Thyroid gland (tissue), 4 donors: ENCODE results near the gene MZT2B. TPM values are rescaled to one million over a fixed set of nuclear protein-coding genes. Genes with fewer than 3 reads are reported as not detected.
"Not testable (repeated sequence)": the region's sequence is repeated elsewhere in the genome, so short reads cannot be mapped to it uniquely, and the experiment has no call there.

ENCODE experiments used
- DNase-seq, 2 donors: peaks; one replicate each; pipeline ENCODE4 v3.0.0-alpha.2; 2019
- H3K27ac ChIP-seq, 3 donors: fragments of 200-600 bp; sonication (generic); 1 replicate in 2 of 3; 2 replicates in 1 of 3; pipeline ENCODE4 v1.5.1; 2016 to 2019; ENCODE audit warnings: mild to moderate bottlenecking in 1 of 3, moderate library complexity in 1 of 3
- H3K27me3 ChIP-seq: fragments of 200-600 bp; sonication (generic); one replicate; pipeline ENCODE4 v1.5.1; 2019
- H3K36me3 ChIP-seq, 2 donors: fragments of 200-600 bp; sonication (generic); one replicate each; pipeline ENCODE4 v1.5.1; 2016 to 2019
- H3K4me1 ChIP-seq, 2 donors: fragments of 200-600 bp; sonication (generic); one replicate each; pipeline ENCODE4 v1.5.1; 2017 to 2019
- H3K4me3 ChIP-seq, 3 donors: fragments of 200-600 bp; sonication (generic); replicated peaks in 1 of 3; 1 replicate in 2 of 3; 2 replicates in 1 of 3; pipeline ENCODE4 v1.5.1; 2016; ENCODE audit warnings: mild to moderate bottlenecking in 1 of 3
- H3K9me3 ChIP-seq: fragments of 200-600 bp; sonication (generic); one replicate; pipeline ENCODE4 v1.5.1; 2017
- POLR2A ChIP-seq, 2 donors: fragments of 450-650 bp; IDR thresholded peaks; one replicate each; pipeline ENCODE4 v1.6.1; 2017; ENCODE audit warnings: antibody characterized with exemption in 2 of 2, mild to moderate bottlenecking in 2 of 2, moderate library complexity in 1 of 2
- WGBS, 2 donors: methylation state at CpG; one replicate each; pipeline ENCODE4 v1.1.5; 2017; 5-methylcytosine and 5-hydroxymethylcytosine counted together
- intact Hi-C: fragments of 100-400 bp; cut with DNase I; formaldehyde crosslinking; loops from one replicate; pipeline ENCODE4 v1.15.1; 2023
- total RNA-seq, 4 donors: library from RNA; depleted of rRNA; stranded (reverse); fragments of >200 nt; gene quantifications; one replicate each; pipeline ENCODE4 v1.2.3, GENCODE V29; 2016
- TF ChIP-seq, protein P1 (sequence below), 6 experiments: fragments of 200-600 bp in 3 of 6; fragments of 450-650 bp in 3 of 6; sonication (generic) in 3 of 6; IDR thresholded peaks; one replicate each; pipeline ENCODE4 v1.5.1; 2016 to 2019; ENCODE audit warnings: antibody characterized with exemption in 6 of 6, mild to moderate bottlenecking in 2 of 6, inconsistent platforms in 1 of 6, moderate library complexity in 1 of 6

Gene MZT2B
- total RNA-seq, 4 donors from 2014 or later = 135 to 237 (median 221) TPM

DNA sequence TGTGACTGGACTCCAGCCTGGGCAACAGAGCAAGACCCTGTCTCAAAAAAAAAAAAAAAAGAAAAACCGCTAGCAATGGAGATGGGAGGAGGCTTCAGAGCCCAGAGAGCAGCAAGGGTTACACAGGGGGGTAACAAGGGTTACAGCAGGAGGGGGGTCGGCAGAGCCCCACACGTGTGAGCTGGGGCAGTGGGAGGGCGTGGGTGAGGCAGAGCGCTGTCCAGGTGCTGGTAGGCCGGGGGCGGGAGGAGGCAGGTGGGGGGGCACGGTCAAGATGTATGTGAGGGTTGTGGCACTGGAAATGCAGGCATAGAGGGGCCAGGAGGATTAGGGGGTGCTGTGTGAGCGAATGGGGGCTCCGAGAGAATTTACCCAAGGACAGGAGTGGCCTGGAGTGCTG is 3.4 kb downstream of the MZT2B start:
- no peak for DNase-seq
- H3K9me3 ChIP-seq = no peaks in the 10 kb centered on the region
- H3K4me1 ChIP-seq = peaks cover 16 to 26% of the 10 kb centered on the region in 2 donors
- TF ChIP-seq POLR2A (IDR thresholded peaks at IDR 0.05) = no peak
- TF ChIP-seq, protein P1, sequence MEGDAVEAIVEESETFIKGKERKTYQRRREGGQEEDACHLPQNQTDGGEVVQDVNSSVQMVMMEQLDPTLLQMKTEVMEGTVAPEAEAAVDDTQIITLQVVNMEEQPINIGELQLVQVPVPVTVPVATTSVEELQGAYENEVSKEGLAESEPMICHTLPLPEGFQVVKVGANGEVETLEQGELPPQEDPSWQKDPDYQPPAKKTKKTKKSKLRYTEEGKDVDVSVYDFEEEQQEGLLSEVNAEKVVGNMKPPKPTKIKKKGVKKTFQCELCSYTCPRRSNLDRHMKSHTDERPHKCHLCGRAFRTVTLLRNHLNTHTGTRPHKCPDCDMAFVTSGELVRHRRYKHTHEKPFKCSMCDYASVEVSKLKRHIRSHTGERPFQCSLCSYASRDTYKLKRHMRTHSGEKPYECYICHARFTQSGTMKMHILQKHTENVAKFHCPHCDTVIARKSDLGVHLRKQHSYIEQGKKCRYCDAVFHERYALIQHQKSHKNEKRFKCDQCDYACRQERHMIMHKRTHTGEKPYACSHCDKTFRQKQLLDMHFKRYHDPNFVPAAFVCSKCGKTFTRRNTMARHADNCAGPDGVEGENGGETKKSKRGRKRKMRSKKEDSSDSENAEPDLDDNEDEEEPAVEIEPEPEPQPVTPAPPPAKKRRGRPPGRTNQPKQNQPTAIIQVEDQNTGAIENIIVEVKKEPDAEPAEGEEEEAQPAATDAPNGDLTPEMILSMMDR (IDR thresholded peaks at IDR 0.05) = no peak
- no peak overlapping the region for H3K4me3 ChIP-seq
- no peak overlapping the region for H3K27ac ChIP-seq
- WGBS, 2 donors = 77 to 86% methylated on average over 9 to 10 of the region's 10 CpGs
- H3K36me3 ChIP-seq = no peaks in the 10 kb centered on the region
- intact Hi-C loops = no loop called here
- no peaks in the 10 kb centered on the region for H3K27me3 ChIP-seq

GRCh38 chr2:130185896-130186295 is 3.8 kb downstream of the MZT2B start:
- TF ChIP-seq POLR2A (IDR thresholded peaks at IDR 0.05) = no peak
- TF ChIP-seq, protein P1 (IDR thresholded peaks at IDR 0.05) = no peak
- Histone ChIP-seq H3K36me3 (no peaks in the 10 kb centered on the region), H3K9me3 (no peaks in the 10 kb centered on the region), H3K4me1 (peaks cover 12 to 21% of the 10 kb centered on the region in 2 donors), H3K4me3 (no peak overlapping the region), H3K27me3 (no peaks in the 10 kb centered on the region), H3K27ac (no peak overlapping the region)
- intact Hi-C loops = no loop called here
- DNase-seq = peak; percentile 17 to 35
- WGBS, 2 donors = 73 to 84% methylated on average over 4 of the region's 4 CpGs

- no peak for TF ChIP-seq POLR2A (IDR thresholded peaks at IDR 0.05)
- TF ChIP-seq, protein P1 (IDR thresholded peaks at IDR 0.05) = no peak
- Histone ChIP-seq H3K27me3 (no peaks in the 10 kb centered on the region), H3K4me1 (peaks cover 12 to 20% of the 10 kb centered on the region in 2 donors), H3K4me3 (no peak overlapping the region), H3K27ac (no peak overlapping the region), H3K9me3 (no peaks in the 10 kb centered on the region), H3K36me3 (no peaks in the 10 kb centered on the region)
- DNase-seq = no peak
- WGBS, 2 donors = 85 to 88% methylated on average over 5 of the region's 5 CpGs
- intact Hi-C loops = no loop called here
Measured at GRCh38 chr2:130186391-130186790, 4.3 kb downstream of the MZT2B start.

GRCh38 chr2:130187268-130187667 is 5.2 kb downstream of the MZT2B start:
- 82 to 90% methylated on average over 4 to 5 of the region's 8 CpGs for WGBS, 2 donors
- no peak overlapping the region for H3K27ac ChIP-seq
- peaks cover 12 to 20% of the 10 kb centered on the region in 2 donors for H3K4me1 ChIP-seq
- intact Hi-C loops = no loop called here
- H3K27me3 ChIP-seq = no peaks in the 10 kb centered on the region
- H3K9me3 ChIP-seq = no peaks in the 10 kb centered on the region
- H3K4me3 ChIP-seq = no peak overlapping the region
- no peak for TF ChIP-seq POLR2A (IDR thresholded peaks at IDR 0.05)
- TF ChIP-seq, protein P1 (IDR thresholded peaks at IDR 0.05) = no peak
- H3K36me3 ChIP-seq = no peaks in the 10 kb centered on the region
- DNase-seq = no peak

DNA sequence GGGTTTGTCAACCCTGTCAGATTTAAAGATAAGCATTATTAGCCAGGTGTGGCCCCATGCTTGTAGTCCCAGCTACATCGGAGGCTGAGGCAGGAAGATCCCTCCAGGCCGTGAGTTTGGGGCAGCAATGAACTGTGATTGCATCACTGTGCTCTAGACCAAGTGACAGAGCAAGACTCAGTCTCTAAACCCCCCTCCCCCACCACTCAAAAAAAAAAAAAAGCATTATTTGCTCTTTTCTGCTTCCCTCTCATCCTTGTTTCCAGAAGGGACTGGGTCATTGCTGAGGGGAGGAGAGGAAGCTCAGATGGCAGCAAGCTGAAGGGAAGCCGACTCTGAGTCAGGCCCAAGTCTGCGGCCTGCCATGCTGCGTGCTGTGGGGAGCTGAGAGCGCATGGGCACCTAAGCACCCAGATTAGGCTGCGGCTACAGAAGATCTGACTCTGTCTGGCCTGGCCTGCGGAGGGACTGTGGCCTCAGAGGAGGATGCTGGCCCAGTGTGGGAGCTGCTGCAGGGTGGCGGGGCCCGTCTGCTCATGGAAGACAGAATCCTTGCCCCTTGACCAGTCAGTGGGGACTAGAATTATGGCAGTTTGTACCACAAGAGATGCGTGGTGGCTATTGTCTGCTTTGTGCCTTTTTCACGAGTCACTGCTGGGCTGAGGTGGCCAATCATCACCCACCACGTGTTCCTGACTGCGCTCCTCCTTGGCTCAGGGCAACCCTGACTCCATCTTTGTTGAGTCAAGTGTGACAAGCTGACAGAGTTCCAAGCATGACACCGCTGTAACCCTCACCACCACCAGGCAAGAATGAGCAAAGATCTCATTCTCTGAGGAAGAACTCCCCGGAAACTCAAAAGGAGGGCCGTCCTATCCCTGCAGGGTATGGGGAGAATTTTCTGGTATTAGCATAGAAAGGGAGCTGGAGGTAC is 6.1 kb downstream of the MZT2B start:
- H3K27ac ChIP-seq, H3K27me3 ChIP-seq, H3K9me3 ChIP-seq, DNase-seq, intact Hi-C loops, H3K4me3 ChIP-seq, H3K36me3 ChIP-seq: not testable (repeated sequence)
- WGBS, 2 donors = 92 to 97% methylated on average over 15 to 17 of the region's 17 CpGs
- H3K4me1 ChIP-seq = peaks cover 7 to 16% of the 10 kb centered on the region in 2 donors

DNA sequence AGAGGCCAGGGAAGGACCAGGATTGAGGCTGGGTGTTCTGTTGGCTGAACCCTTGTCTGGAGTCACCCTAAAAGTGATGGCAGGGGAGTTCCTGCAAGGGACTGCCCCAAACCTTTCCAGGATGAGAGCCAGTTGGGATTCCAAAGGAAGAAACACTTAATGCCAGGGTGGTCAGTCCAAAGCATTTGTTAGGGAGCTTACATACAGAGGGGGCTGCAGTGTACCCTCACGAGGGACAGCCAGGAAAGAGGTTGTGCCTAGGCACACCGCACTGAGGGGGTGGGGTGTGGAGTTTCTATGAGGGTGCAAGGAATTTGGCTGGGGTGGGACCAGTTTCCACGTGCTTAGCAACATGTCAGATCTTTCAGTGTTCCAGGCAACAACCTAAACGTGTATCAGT is 6.9 kb downstream of the MZT2B start:
- intact Hi-C loops, H3K4me3 ChIP-seq: not testable (repeated sequence)

More for the DNA sequence above, 6.9 kb downstream of the MZT2B start:
- DNase-seq, H3K4me1 ChIP-seq, H3K27ac ChIP-seq, H3K36me3 ChIP-seq, H3K9me3 ChIP-seq, H3K27me3 ChIP-seq: not testable (repeated sequence)
- WGBS, 2 donors = 74 to 94% methylated on average over 2 to 4 of the region's 4 CpGs
